GM10266 (cell line): ENCODE results near the gene SLIT1.

ENCODE experiments used
- DNase-seq: peaks from one replicate; pipeline ENCODE4 v3.0.0; 2012; ENCODE audit errors: extremely low spot score
- CTCF ChIP-seq: IDR thresholded peaks from 2 replicates; pipeline ENCODE4 v1.5.1; 2012; ENCODE audit warnings: mild to moderate bottlenecking, low read depth; ENCODE audit not compliant: control insufficient read depth, insufficient read depth; ENCODE audit errors: missing control alignments

The SLIT1 gene

DNA sequence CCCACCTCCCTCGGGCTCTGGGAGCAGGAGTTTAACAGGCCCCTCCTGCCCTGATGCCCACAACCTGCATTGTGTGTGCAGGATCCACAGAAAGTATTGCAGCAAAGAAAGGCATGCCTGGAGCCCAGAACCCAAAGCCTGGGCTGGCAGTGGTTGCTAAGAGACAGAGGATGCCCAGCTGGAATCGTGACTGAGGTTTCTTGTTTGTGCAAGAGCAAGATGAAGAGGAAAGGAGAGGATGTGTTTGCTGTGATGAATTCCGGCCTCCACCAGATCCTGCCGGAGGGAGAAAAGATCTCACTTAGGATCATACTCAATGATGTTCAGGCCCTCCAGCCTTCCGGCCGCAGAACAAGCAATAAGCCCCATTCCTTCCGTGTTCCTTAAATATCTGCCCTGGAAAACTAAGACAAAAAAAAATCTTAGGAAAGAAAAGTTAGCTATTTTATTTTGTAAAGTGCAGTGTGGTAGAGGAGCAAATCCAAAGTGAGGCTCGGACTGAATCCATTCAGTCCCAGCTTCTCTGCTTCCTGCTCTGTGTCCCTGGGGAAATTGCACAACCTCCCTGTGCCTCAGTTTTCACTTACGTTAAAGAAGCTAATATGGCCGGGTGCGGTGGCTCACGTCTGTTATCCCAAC is 57.1 kb downstream of the SLIT1 start:
- DNase-seq, result no peak
- no peak for TF ChIP-seq CTCF

DNA sequence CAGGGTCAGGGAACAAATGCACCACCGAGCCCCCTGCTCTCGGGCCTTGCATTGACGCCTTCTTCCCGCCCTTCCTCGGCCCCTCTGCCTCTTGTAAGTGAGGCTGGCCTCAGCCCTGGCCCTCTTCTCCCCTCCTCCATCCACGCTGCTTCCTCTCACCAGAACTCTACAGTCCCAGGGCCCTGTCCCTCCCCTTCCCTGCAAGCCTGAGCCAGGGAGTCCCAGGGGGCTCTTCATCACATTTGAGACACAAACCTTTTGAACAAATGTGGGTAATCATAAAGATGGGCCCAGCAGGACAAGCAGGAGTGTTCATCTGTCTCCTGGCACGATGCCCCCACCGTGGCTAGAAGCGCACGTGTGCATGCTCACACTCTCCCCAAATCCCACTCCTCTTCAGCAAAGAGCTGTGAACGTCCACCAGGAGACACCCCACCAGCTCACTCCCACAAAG is 57.7 kb downstream of the SLIT1 start:
- no peak for TF ChIP-seq CTCF
- DNase-seq, result no peak

DNA sequence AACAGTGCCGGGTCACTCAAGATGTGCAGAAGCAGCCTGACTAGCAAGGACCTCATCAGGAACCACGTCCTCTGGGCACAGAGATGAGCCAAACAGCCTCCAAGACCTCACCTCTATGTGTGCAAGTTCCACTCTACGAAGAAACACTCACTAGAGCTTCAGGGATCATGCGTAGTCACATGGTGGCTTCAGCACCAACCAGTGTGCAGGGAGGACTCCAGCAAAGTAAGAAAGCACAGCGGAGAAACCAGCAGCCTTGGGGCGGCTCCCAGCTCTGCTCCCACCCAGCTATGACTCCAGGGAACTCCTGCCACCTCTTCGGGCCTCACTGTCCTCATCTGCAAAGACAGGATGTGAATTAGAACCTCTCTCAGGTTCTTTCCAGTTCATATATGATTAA is 58.2 kb downstream of the SLIT1 start:
- no peak for TF ChIP-seq CTCF
- no peak for DNase-seq

DNA sequence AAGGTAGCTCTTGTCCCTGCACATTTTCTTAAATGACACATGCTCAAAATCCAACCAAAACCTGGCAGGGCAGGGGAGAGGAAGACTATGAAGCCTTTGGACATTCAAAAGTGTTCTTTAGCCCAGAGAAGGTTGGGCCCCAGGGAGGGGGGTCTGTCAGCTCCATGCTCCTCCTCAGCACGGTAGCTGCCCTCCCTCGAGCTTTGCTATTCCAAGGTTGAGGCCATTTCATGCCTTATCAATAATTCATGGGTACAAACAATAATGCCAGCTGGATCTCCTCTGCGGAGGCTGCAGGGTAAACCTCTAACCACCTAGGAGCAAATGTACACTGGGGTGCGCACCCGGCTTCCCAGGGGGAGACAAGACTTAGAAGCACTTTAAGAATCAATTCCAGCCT is 61.5 kb downstream of the SLIT1 start:
- no peak for TF ChIP-seq CTCF
- no peak for DNase-seq

DNA sequence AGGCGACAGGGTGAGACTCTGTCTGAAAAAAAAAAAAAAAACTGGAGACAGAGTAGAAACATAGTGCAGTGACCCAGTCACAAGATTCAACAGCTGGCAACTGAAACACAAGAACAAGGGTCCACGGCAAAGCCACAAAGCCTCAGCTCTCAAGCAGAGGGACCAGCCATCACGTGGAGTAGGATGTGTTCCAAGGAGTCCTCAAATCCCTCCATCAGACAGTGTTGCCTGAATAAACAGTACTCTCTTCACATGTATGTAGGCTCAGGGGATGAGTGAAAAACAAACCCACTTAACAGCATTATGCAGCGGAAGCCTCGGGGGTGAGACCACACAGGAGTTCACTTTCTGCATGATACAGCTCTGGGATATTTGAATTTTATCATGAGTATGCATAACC is 62.0 kb downstream of the SLIT1 start:
- TF ChIP-seq CTCF, result no peak
- DNase-seq, result no peak

DNA sequence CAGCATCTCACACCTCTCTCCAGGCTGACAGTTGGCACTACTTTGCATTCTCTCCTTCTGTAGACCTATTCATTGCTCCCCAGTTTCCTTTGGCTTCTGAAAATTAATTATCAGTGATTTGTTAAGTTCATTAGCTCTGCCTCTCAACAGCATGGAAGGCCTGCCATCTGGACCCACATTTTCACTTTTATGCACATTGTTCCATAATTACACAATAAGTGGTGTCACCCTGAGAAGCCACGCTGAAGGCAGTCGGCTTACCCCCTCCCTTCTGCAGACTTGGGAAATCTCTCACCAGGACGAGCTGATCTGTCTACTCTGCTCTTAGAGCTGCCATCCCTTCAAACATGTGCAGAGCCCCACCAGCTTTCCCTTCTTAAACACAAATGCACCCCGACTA is 64.7 kb downstream of the SLIT1 start:
- no peak for TF ChIP-seq CTCF
- DNase-seq, result no peak

DNA sequence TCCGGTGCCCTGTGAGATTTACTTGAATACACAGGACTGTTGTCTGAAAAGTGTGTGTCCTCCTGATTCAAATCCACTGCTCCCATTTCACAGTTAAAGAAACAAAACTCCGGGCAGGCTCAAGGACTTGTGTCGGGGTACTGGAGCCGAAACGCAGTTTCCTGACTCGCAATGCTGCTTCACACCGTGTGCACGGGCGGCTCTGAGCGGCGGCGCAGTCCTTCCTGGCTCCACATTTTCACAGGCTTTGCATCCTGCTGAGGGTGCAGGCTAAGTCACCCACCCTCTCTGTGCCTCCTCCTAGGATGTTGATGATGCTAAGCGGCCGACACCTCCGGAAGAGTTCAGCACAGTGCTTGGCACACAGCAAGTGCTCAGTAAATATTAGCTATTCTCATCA is 65.4 kb downstream of the SLIT1 start:
- no peak for DNase-seq
- no peak for TF ChIP-seq CTCF
